Measurements from ENCODE around the gene AHCYL2. TPM values are rescaled to one million over a fixed set of nuclear protein-coding genes. Genes with fewer than 3 reads are reported as not detected.

AHCYL2 gene
- total RNA-seq, 2 donors from 2014 or later, result 30.8 to 31.4 TPM

- H3K4me3 Mint-ChIP-seq, result no peak overlapping the region
- Histone ChIP-seq H3K27ac (ENCODE audit: low read depth, low read length) (no peak overlapping the region), H3K4me1 (ENCODE audit: control insufficient read depth, insufficient read depth, low read length) (no peaks in the 10 kb centered on the region), H3K4me3 (ENCODE audit: low read length) (no peak overlapping the region), H3K9me3 (ENCODE audit: control insufficient read depth, low read length) (peaks cover 17% of the 10 kb centered on the region), H3K36me3 (ENCODE audit: control insufficient read depth, insufficient read depth, low read length) (peaks cover 17% of the 10 kb centered on the region), H3K9ac (ENCODE audit: extremely low read depth, low read length, poor library complexity, severe bottlenecking) (no peak overlapping the region), H3K27me3 (ENCODE audit: control insufficient read depth, insufficient read depth, low read length, poor library complexity, severe bottlenecking) (no peaks in the 10 kb centered on the region)
- no peaks in the 10 kb centered on the region for H3K27me3 Mint-ChIP-seq (ENCODE audit: insufficient read depth)
- no peak for DNase-seq
- no peak for TF ChIP-seq CTCF (conservative IDR thresholded peaks at IDR 0.05)
- no peak overlapping the region for H3K27ac Mint-ChIP-seq
- WGBS, 2 experiments (ENCODE audit: insufficient coverage in 1 of 2, insufficient read length in 1 of 2), result 92 to 97% methylated on average over 2 to 4 of the region's 4 CpGs
- H3K9me3 Mint-ChIP-seq, result peaks cover 6% of the 10 kb centered on the region
- H3K36me3 Mint-ChIP-seq (ENCODE audit: low read depth), result peaks cover 31% of the 10 kb centered on the region
- no peaks in the 10 kb centered on the region for H3K4me1 Mint-ChIP-seq
These were observed 25.4 kb upstream of the AHCYL2 start for GRCh38 chr7:129199406-129199805.

DNA sequence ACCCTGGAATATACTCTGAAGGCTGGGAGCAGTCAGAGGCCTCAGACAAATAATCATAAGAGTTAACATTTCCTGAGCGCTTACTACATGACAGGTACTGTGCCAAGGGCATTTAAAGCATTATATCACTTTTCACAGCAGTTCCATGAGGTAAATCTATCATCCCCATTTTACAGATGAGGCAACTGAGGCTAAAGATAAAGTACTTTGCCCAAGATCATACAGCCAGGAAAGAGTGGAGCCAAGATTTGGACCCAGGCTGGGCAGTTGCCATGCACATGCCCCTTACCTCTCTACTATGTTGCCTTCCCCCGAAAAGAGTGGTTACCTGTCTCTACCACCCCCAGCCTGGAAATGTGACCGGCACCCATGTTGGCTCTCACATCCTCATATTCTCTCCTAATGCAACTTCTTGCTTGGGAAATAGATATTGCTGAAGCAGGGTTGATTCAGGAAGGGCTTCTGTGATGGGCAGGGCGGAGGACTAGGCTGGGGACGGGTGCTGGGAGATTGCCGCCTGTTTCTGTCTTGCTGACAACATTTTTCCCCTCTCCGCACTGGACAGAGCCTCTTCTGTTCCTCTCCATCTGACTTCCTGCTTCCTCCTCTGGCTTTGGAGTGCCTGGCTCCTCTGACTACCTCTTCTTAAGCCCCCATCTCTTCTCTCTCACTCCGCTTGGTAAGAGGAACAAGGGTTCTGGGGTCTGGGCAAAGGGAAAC, 22.6 kb upstream of the AHCYL2 start:
- Mint-ChIP-seq H3K27me3 (ENCODE audit: insufficient read depth) (no peaks in the 10 kb centered on the region), H3K36me3 (ENCODE audit: low read depth) (peaks cover 43% of the 10 kb centered on the region), H3K9me3 (no peaks in the 10 kb centered on the region), H3K4me1 (no peaks in the 10 kb centered on the region), H3K27ac (no peak overlapping the region), H3K4me3 (no peak overlapping the region)
- DNase-seq, result no peak
- TF ChIP-seq CTCF (conservative IDR thresholded peaks at IDR 0.05), result no peak
- no peak overlapping the region for H3K27ac ChIP-seq (ENCODE audit: low read depth, low read length)
- H3K4me1 ChIP-seq (ENCODE audit: control insufficient read depth, insufficient read depth, low read length), result no peaks in the 10 kb centered on the region
- WGBS, 2 experiments (ENCODE audit: insufficient coverage in 1 of 2, insufficient read length in 1 of 2), result 88 to 94% methylated on average over 6 to 8 of the region's 8 CpGs
- peaks cover 15% of the 10 kb centered on the region for H3K36me3 ChIP-seq (ENCODE audit: control insufficient read depth, insufficient read depth, low read length)
- H3K9me3 ChIP-seq (ENCODE audit: control insufficient read depth, low read length), result peaks cover 5% of the 10 kb centered on the region
- H3K9ac ChIP-seq (ENCODE audit: extremely low read depth, low read length, poor library complexity, severe bottlenecking), result no peak overlapping the region
- no peaks in the 10 kb centered on the region for H3K27me3 ChIP-seq (ENCODE audit: control insufficient read depth, insufficient read depth, low read length, poor library complexity, severe bottlenecking)
- H3K4me3 ChIP-seq (ENCODE audit: low read length), result no peak overlapping the region

- H3K9ac ChIP-seq (ENCODE audit: extremely low read depth, low read length, poor library complexity, severe bottlenecking), result no peak overlapping the region
- Mint-ChIP-seq H3K9me3 (no peaks in the 10 kb centered on the region), H3K36me3 (ENCODE audit: low read depth) (peaks cover 45% of the 10 kb centered on the region), H3K27me3 (ENCODE audit: insufficient read depth) (no peaks in the 10 kb centered on the region), H3K27ac (no peak overlapping the region), H3K4me3 (no peak overlapping the region), H3K4me1 (no peaks in the 10 kb centered on the region)
- no peaks in the 10 kb centered on the region for H3K27me3 ChIP-seq (ENCODE audit: control insufficient read depth, insufficient read depth, low read length, poor library complexity, severe bottlenecking)
- no peak overlapping the region for H3K4me3 ChIP-seq (ENCODE audit: low read length)
- peaks cover 5% of the 10 kb centered on the region for H3K9me3 ChIP-seq (ENCODE audit: control insufficient read depth, low read length)
- 87 to 94% methylated on average over 7 to 14 of the region's 14 CpGs for WGBS, 2 experiments (ENCODE audit: insufficient coverage in 1 of 2, insufficient read length in 1 of 2)
- DNase-seq, result no peak
- H3K4me1 ChIP-seq (ENCODE audit: control insufficient read depth, insufficient read depth, low read length), result no peaks in the 10 kb centered on the region
- H3K27ac ChIP-seq (ENCODE audit: low read depth, low read length), result no peak overlapping the region
- H3K36me3 ChIP-seq (ENCODE audit: control insufficient read depth, insufficient read depth, low read length), result peaks cover 20% of the 10 kb centered on the region
- no peak for TF ChIP-seq CTCF (conservative IDR thresholded peaks at IDR 0.05)
These were observed 21.6 kb upstream of the AHCYL2 start for GRCh38 chr7:129203050-129203741.

Measured in endodermal cell (in vitro differentiated cells).